K562 (cell line): ENCODE results near the gene KIF21A. TPM values are rescaled to one million over a fixed set of nuclear protein-coding genes. Genes with fewer than 3 reads are reported as not detected.

Experiments
- ATAC-seq: fragments of 200-7000 bp; cut with Tn5 transposase; 3 replicates; pipeline ENCODE4 v1.9.1; 2020; ENCODE audit warnings: moderate library complexity
- BruUV-seq: library from RNA; stranded (reverse); fragments of 400-500 nt; replicated peaks from 2 replicates; lab custom pipeline; 2021; lab: Mats Ljungman, UMichigan
- CTCF ChIA-PET: fragments of 300-600 bp; formaldehyde crosslinking; extraction: SDS; loops from one replicate; lab custom pipeline; 2021; ENCODE audit warnings: low intra/inter-chr PET ratio; lab: Yijun Ruan, JAX
- POLR2A ChIA-PET: fragments of 300-600, 350-650 bp; sonication (Branson Sonifier 250); formaldehyde crosslinking; extraction: SDS; loops from one replicate; lab custom pipeline; 2021; ENCODE audit warnings: antibody characterized with exemption, inconsistent platforms; lab: Yijun Ruan, JAX
- DNase-seq, 4 experiments: peaks; one replicate each; pipeline versions ENCODE4 v3.0.0 to v3.0.0-alpha.2; 2011 to 2018; ENCODE audit warnings: low spot score in 3 of 4, mixed read lengths in 3 of 4; ENCODE audit errors: extremely low read depth in 1 of 4
- FAIRE-seq: peaks from 2 replicates; lab custom pipeline; 2011; peaks lifted over from hg19 to GRCh38; lab: Jason Lieb, UNC
- H2AFZ ChIP-seq: 2 replicates; pipeline ENCODE4 v1.6.0; 2011; ENCODE audit warnings: low read depth, low read length, control low read depth, inconsistent platforms
- H3K27ac ChIP-seq: fragments of 200-600 bp; 3 replicates; pipeline ENCODE4 v1.8.0; 2011; ENCODE audit warnings: low read depth, mild to moderate bottlenecking, control low read depth, inconsistent platforms, low read length, moderate library complexity, mixed read lengths; ENCODE audit errors: extremely low read depth
- H3K27me3 ChIP-seq, 2 experiments: fragments of 300-600 bp in 1 of 2; 2 replicates in 1 of 2; 3 replicates in 1 of 2; pipeline versions ENCODE4 v1.6.0 to v1.8.0; 2011; ENCODE audit warnings: inconsistent platforms in 2 of 2, low read length in 2 of 2, mild to moderate bottlenecking in 1 of 2, mixed read lengths in 1 of 2, moderate library complexity in 1 of 2; ENCODE audit not compliant: control insufficient read depth in 2 of 2, insufficient read depth in 2 of 2
- H3K36me3 ChIP-seq: fragments of 300-600 bp; 3 replicates; pipeline ENCODE4 v1.8.0; 2011; ENCODE audit warnings: mild to moderate bottlenecking, low read length, inconsistent platforms; ENCODE audit not compliant: control insufficient read depth, insufficient read depth
- H3K4me1 ChIP-seq, 2 experiments: fragments of 200-600 bp in 1 of 2; replicated peaks in 1 of 2; 2 replicates in 1 of 2; 3 replicates in 1 of 2; pipeline versions ENCODE4 v1.5.1 to v1.8.0; 2011; ENCODE audit warnings: inconsistent platforms in 2 of 2, low read length in 2 of 2, mild to moderate bottlenecking in 1 of 2, mixed read lengths in 1 of 2, moderate library complexity in 1 of 2; ENCODE audit not compliant: control insufficient read depth in 2 of 2, insufficient read depth in 2 of 2
- H3K4me2 ChIP-seq: 2 replicates; pipeline ENCODE4 v1.6.1; 2011; ENCODE audit warnings: low read length, control low read depth, inconsistent platforms, mixed read lengths; ENCODE audit not compliant: insufficient read depth
- H3K4me3 ChIP-seq: fragments of 200-600 bp; sonication (generic), shearing (Covaris generic); 2 replicates; pipeline ENCODE4 v1.5.1; 2016; ENCODE audit warnings: control low read depth, inconsistent platforms
- H3K79me2 ChIP-seq: fragments of 200-600 bp; 3 replicates; pipeline ENCODE4 v1.8.0; 2011; ENCODE audit warnings: low read length, inconsistent platforms; ENCODE audit not compliant: control insufficient read depth, insufficient read depth
- H3K9ac ChIP-seq, 2 experiments: 2 replicates each; pipeline versions ENCODE4 v1.6.0 to v1.6.1; 2011; ENCODE audit warnings: low read depth in 2 of 2, low read length in 2 of 2, control low read depth in 1 of 2, inconsistent platforms in 1 of 2, mild to moderate bottlenecking in 1 of 2, mixed read lengths in 1 of 2; ENCODE audit not compliant: insufficient read depth in 1 of 2
- H3K9me1 ChIP-seq: one replicate; pipeline ENCODE4 v1.6.0; 2011; ENCODE audit warnings: inconsistent platforms, mild to moderate bottlenecking, low read length, moderate library complexity; ENCODE audit not compliant: control insufficient read depth, insufficient read depth
- H3K9me3 ChIP-seq: replicated peaks from 2 replicates; pipeline ENCODE4 v1.5.1; 2011; ENCODE audit warnings: low read depth, low read length, inconsistent platforms; ENCODE audit not compliant: control insufficient read depth, insufficient read depth
- H4K20me1 ChIP-seq: replicated peaks from 2 replicates; pipeline ENCODE4 v1.6.1; 2011; ENCODE audit warnings: low read length, inconsistent platforms, mixed read lengths; ENCODE audit not compliant: control insufficient read depth, insufficient read depth
- ATF7 ChIP-seq: fragments of 450-650 bp; IDR thresholded peaks from 2 replicates; pipeline ENCODE4 v1.7.1; 2014; ENCODE audit warnings: mild to moderate bottlenecking, moderate library complexity
- BRD4 ChIP-seq: fragments of 200-600 bp; sonication (generic); IDR thresholded peaks from 2 replicates; pipeline ENCODE4 v1.6.1; 2017; ENCODE audit warnings: inconsistent platforms
- CBFA2T3 ChIP-seq: fragments of 450-650 bp; IDR thresholded peaks from 2 replicates; pipeline ENCODE4 v1.6.1; 2017
- CREB1 ChIP-seq, 2 experiments: sonication (generic) in 1 of 2; formaldehyde crosslinking in 1 of 2; IDR thresholded peaks; 2 replicates each; pipeline versions ENCODE4 v1.6.1 to v1.8.0; 2012 to 2022; ENCODE audit warnings: inconsistent platforms in 1 of 2, mild to moderate bottlenecking in 1 of 2, missing genetic modification reagents in 1 of 2, moderate library complexity in 1 of 2
- DACH1 ChIP-seq: fragments of 450-650 bp; IDR thresholded peaks from 2 replicates; pipeline ENCODE4 v1.6.1; 2018; ENCODE audit not compliant: partially characterized antibody
- POLR2AphosphoS5 ChIP-seq: IDR thresholded peaks from 2 replicates; pipeline ENCODE4 v1.6.1; 2011; ENCODE audit warnings: mild to moderate bottlenecking, low read depth, low read length, moderate library complexity; ENCODE audit not compliant: control insufficient read depth, insufficient read depth
- POLR2G ChIP-seq: fragments of 200-400 bp; formaldehyde crosslinking; IDR thresholded peaks from 2 replicates; pipeline ENCODE4 v1.6.1; 2017; ENCODE audit warnings: low read depth, mild to moderate bottlenecking, antibody characterized with exemption, low read length, moderate library complexity
- RBM14 ChIP-seq: fragments of 200-400 bp; formaldehyde crosslinking; IDR thresholded peaks from 2 replicates; pipeline ENCODE4 v1.6.1; 2018; ENCODE audit warnings: low read depth, mild to moderate bottlenecking, low read length, moderate library complexity, borderline replicate concordance; ENCODE audit not compliant: insufficient read depth
- SP1 ChIP-seq: sonication (generic); formaldehyde crosslinking; IDR thresholded peaks from 2 replicates; pipeline ENCODE4 v1.8.1; 2022; ENCODE audit warnings: mild to moderate bottlenecking, missing genetic modification reagents
- THRAP3 ChIP-seq: fragments of 450-650 bp; IDR thresholded peaks from 2 replicates; pipeline ENCODE4 v1.6.1; 2016; ENCODE audit warnings: mild to moderate bottlenecking, inconsistent platforms, borderline replicate concordance
- WHSC1 ChIP-seq: IDR thresholded peaks from one replicate; pipeline ENCODE4 v1.6.1; 2012; ENCODE audit warnings: low read length, control low read depth, inconsistent platforms
- ZBTB8A ChIP-seq: fragments of 450-650 bp; IDR thresholded peaks from 2 replicates; pipeline ENCODE4 v1.6.1; 2018; ENCODE audit warnings: mild to moderate bottlenecking, moderate library complexity; ENCODE audit not compliant: partially characterized antibody
- ZNF124 ChIP-seq: sonication (generic); formaldehyde crosslinking; IDR thresholded peaks from 2 replicates; pipeline ENCODE4 v1.8.1; 2022; ENCODE audit warnings: missing genetic modification reagents
- ZNF174 ChIP-seq: fragments of 250-450 bp; sonication (Bioruptor Pico); IDR thresholded peaks from 2 replicates; pipeline ENCODE4 v1.4.0; 2020; ENCODE audit warnings: mild to moderate bottlenecking
- WGBS: fragments of 100-300 bp; shearing (Covaris generic); methylation state at CpG from one replicate; pipeline ENCODE4 v1.1.6; 2016; ENCODE audit warnings: low coverage, mixed read lengths; ENCODE audit not compliant: insufficient coverage; ENCODE audit errors: missing lambda C conversion rate; 5-methylcytosine and 5-hydroxymethylcytosine counted together
- in situ Hi-C: fragments of 300-500 bp; cut with MboI; formaldehyde crosslinking; loops from 4 replicates; pipeline ENCODE4 v1.15.0; 2018; ENCODE audit warnings: inconsistent platforms, mixed read lengths
- intact Hi-C: fragments of 100-400 bp; cut with micrococcal nuclease; formaldehyde crosslinking; loops from 2 replicates; pipeline ENCODE4 v1.14.2; 2022
- polyA plus RNA-seq, 8 experiments: library from polyadenylated mRNA; depleted of rRNA in 4 of 8; stranded (reverse) in 5 of 8; unstranded in 3 of 8; fragments of >200 nt; fragmentation: Nextera tagmentation in 2 of 8; fragmentation: Illumina TruSeq in 1 of 8; extraction: Ambion mirVana in 2 of 8; extraction: Trizol in 1 of 8; gene quantifications; 2 replicates each; pipeline versions ENCODE4 v1.2.1 to v1.2.3, GENCODE V29; 2011 to 2014; ENCODE audit warnings: inconsistent platforms in 1 of 8, missing spikeins in 1 of 8
- total RNA-seq, 7 experiments: library from RNA; depleted of rRNA in 6 of 7; stranded (reverse); fragments of >200 nt in 6 of 7; fragmentation: Illumina TruSeq in 2 of 7; extraction: Trizol in 2 of 7; gene quantifications; 2 replicates each; pipeline versions ENCODE4 v1.2.1 to v1.2.3, GENCODE V29; 2011 to 2021; ENCODE audit warnings: low replicate concordance in 1 of 7
- TF ChIP-seq, protein P1 (sequence below): fragments of 450-650 bp; conservative IDR thresholded peaks from 2 replicates; pipeline ENCODE4 v1.6.1; 2016; ENCODE audit warnings: missing genetic modification characterization, low read depth, mild to moderate bottlenecking, control low read depth, missing compliant biosample characterization
- TF ChIP-seq, protein P2 (sequence below): sonication (generic); formaldehyde crosslinking; IDR thresholded peaks from 2 replicates; pipeline ENCODE4 v1.8.0; 2022; ENCODE audit warnings: missing genetic modification reagents, mild to moderate bottlenecking, moderate library complexity, borderline replicate concordance

Gene KIF21A
- total and polyA plus RNA-seq, 9 of the 15 experiments (the other 6 are each of a cell fraction or from before 2014, with no cell fraction given): 17.7 to 45.0 (median 30.3) TPM

DNA sequence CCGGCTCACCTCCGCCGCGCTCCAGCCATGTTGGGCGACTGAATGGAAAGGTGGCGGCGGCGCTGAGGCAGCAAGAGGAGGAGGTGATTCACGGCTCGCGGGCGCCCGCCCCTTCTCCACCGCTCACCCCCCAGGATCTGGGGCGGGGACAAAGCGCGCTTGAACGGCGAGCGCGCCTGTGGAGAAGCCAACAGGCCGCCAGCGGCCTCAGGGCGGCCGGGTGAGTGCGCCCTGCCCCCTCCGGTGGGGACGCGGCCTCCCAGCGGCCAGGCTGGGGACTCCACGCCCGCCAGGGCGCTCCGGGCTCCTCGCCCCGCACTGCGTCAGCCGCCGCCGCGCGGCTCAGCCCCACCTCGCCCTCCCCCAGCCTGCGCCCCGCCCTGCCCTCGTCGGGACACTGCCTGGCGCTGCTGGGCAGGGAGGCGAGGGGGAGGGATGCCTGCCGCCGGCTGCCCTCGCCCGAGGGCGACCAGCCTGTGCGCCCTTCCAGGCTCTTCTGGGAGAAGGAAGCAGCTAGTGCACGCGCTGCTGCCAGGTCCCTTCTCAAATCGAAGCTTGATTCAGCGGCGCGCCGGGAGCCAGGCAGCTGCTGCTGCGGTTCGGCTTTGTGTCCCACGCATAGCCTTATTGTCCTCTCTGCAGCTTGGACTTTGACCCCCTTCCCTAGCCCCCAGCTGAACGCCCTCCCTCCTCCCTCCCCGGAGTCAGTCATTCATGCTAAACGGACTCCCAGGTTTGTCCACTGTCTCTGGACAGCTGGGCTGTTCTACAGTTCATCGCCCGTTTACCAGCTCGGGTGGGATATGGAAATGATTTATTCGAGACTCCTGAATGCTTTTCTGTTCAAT is at the start of gene KIF21A (continued):
- TF ChIP-seq CBFA2T3 (no peak; the same call in 1 of the 2 replicates), ZNF174 (CRISPR knock-in tag) (no peak), SP1 (peak; percentile 60; the same call in 1 of the 2 replicates), BRD4 (no peak), RBM14 (no peak), ZNF124 (CRISPR knock-in tag) (no peak), CREB1 (IDR thresholded peaks at IDR 0.05) (peak; percentile 53), CREB1 (CRISPR knock-in tag; IDR thresholded peaks at IDR 0.05) (0 out of 2 replicates have a peak, but pooled peaks have one; percentile 31)
- TF ChIP-seq, all 486 proteins: peak for 104

DNA sequence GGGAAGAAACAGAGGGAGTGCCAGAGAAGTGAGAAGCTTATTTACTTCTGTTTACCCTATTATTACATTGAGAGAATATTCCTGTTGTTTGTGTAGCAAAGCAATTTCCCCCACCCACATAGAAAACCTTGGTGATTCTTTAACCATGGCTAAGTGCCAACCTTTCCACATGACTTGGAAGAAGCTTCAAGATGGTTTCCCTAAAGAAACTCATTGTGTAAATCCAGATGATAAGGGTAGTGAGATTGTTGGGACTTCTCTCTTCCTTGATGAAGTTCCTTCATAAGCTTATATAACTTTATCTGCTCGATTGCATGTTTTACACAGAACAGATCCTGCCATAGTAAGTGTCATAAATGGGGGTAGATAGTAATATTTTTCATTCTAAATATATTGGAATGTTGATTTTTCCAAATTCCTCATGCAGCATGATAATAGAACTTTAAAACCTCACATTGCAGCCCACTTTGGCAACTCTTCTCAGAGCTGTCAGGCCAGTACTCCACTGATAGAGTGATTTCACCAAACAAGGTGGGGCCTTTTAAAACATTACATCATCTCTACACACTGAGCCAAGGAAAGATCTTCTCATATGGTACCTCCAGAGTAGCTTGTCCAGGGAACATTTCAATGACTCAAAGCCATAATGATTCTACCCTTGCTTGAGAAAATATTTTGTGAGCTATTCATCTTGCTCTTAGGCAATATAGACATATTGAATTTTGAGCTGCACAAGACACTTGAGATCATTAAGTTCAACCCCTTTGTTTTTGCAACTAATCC is 47.8 kb upstream of the KIF21A start:
- H4K20me1 ChIP-seq: no peaks in the 10 kb centered on the region
- ChIA-PET POLR2A (interaction anchor here (0.8 kb wide), 1 partner anchor 12 kb away, joined by 4 read pairs; no protein-coding TSS in a partner anchor), CTCF (no interaction called here)
- H3K79me2 ChIP-seq: no peaks in the 10 kb centered on the region
- no peaks in the 10 kb centered on the region; a peak in 1 of 5 replicates for H3K4me1 ChIP-seq
- H2AFZ ChIP-seq: 0 out of 2 replicates have a peak overlapping the region, but pooled peaks have one; percentile 19
- no peak overlapping the region for H3K9ac ChIP-seq
- peak in 1 of 4 experiments; percentile 14 for DNase-seq
- no peak overlapping the region for H3K27ac ChIP-seq
- intact Hi-C loops (no loop called here), in situ Hi-C loops (no loop called here)
- H3K36me3 ChIP-seq: no peaks in the 10 kb centered on the region
- H3K27me3 ChIP-seq: no peaks in the 10 kb centered on the region
- 7% methylated on average over 1 of the region's 1 CpG for WGBS
- no peak overlapping the region for H3K4me3 ChIP-seq
- no TSS peak for BruUV-seq
- FAIRE-seq: no peak
- no peak overlapping the region for H3K4me2 ChIP-seq
- H3K9me3 ChIP-seq: no peaks in the 10 kb centered on the region
- H3K9me1 ChIP-seq: no peaks in the 10 kb centered on the region
- peak; percentile 92 for ATAC-seq
- TF ChIP-seq DACH1: no peak
- TF ChIP-seq, protein P1, sequence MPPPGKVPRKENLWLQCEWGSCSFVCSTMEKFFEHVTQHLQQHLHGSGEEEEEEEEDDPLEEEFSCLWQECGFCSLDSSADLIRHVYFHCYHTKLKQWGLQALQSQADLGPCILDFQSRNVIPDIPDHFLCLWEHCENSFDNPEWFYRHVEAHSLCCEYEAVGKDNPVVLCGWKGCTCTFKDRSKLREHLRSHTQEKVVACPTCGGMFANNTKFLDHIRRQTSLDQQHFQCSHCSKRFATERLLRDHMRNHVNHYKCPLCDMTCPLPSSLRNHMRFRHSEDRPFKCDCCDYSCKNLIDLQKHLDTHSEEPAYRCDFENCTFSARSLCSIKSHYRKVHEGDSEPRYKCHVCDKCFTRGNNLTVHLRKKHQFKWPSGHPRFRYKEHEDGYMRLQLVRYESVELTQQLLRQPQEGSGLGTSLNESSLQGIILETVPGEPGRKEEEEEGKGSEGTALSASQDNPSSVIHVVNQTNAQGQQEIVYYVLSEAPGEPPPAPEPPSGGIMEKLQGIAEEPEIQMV (tag): no peak
- TF ChIP-seq POLR2G: no peak
- TF ChIP-seq, protein P2, sequence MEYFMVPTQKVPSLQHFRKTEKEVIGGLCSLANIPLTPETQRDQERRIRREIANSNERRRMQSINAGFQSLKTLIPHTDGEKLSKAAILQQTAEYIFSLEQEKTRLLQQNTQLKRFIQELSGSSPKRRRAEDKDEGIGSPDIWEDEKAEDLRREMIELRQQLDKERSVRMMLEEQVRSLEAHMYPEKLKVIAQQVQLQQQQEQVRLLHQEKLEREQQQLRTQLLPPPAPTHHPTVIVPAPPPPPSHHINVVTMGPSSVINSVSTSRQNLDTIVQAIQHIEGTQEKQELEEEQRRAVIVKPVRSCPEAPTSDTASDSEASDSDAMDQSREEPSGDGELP (CRISPR knock-in tag): no peak
- peak; percentile 92 for TF ChIP-seq ATF7
- TF ChIP-seq POLR2AphosphoS5: no peak
- no peak for TF ChIP-seq WHSC1
- no peak for TF ChIP-seq THRAP3
- no peak for TF ChIP-seq ZBTB8A
